HG03196 (cell line): ENCODE data around the gene DVL2.
"Not testable (repeated sequence)": the region's sequence is repeated elsewhere in the genome, so short reads cannot be mapped to it uniquely, and the experiment has no call there.

ENCODE experiments used
- ATAC-seq: cut with Tn5 transposase; IDR thresholded peaks from one replicate; pipeline ENCODE4 v1.9.1; 2021; ENCODE audit not compliant: unreplicated experiment

DVL2 gene

GRCh38 chr17:7204336-7204735, 30.0 kb downstream of the DVL2 start:
- ATAC-seq, result no peak

GRCh38 chr17:7203391-7203790, 30.9 kb downstream of the DVL2 start:
- no peak for ATAC-seq

GRCh38 chr17:7196651-7197401, 37.5 kb downstream of the DVL2 start:
- no peak for ATAC-seq

GRCh38 chr17:7195971-7196370, 38.3 kb downstream of the DVL2 start:
- ATAC-seq, result no peak

GRCh38 chr17:7192271-7192937, 41.9 kb downstream of the DVL2 start:
- ATAC-seq, result no peak

GRCh38 chr17:7191571-7192270, 42.6 kb downstream of the DVL2 start:
- no peak for ATAC-seq

- ATAC-seq, result no peak
Observed at GRCh38 chr17:7191069-7191468, 43.2 kb downstream of the DVL2 start.

GRCh38 chr17:7190276-7190917, 43.9 kb downstream of the DVL2 start:
- no peak for ATAC-seq

- no peak for ATAC-seq
Observed at GRCh38 chr17:7186241-7186640, 48.1 kb downstream of the DVL2 start.

GRCh38 chr17:7184647-7185046, 49.7 kb downstream of the DVL2 start:
- no peak for ATAC-seq

GRCh38 chr17:7184091-7184488, 50.2 kb downstream of the DVL2 start:
- ATAC-seq, result no peak

- ATAC-seq, result no peak
Observed at GRCh38 chr17:7183433-7184090, 50.8 kb downstream of the DVL2 start.

- not testable (repeated sequence) for ATAC-seq
Observed at GRCh38 chr17:7182101-7182500, 52.2 kb downstream of the DVL2 start.

GRCh38 chr17:7179317-7180254, 54.7 kb downstream of the DVL2 start, which contains the start of gene ASGR1:
Gene ASGR1, minus strand, starts transcription at chr17:7179370. Its CDS starts 807 bp downstream, at chr17:7178563.
- ATAC-seq, result no peak

- no peak for ATAC-seq
Observed at GRCh38 chr17:7178973-7179316, 55.4 kb downstream of the DVL2 start.

GRCh38 chr17:7177954-7178477, 56.3 kb downstream of the DVL2 start:
- ATAC-seq, result no peak

GRCh38 chr17:7177191-7177953, 56.9 kb downstream of the DVL2 start:
- no peak for ATAC-seq

- no peak for ATAC-seq
Observed at GRCh38 chr17:7176841-7177190, 57.5 kb downstream of the DVL2 start.
